ENCODE measurements around the gene SELENON. TPM values are rescaled to one million over a fixed set of nuclear protein-coding genes. Genes with fewer than 3 reads are reported as not detected.

SELENON gene
- total and polyA plus RNA-seq, 9 of the 15 experiments (the other 6 are each of a cell fraction or from before 2014, with no cell fraction given), result 0.43 to 26.7 (median 7.0) TPM

DNA sequence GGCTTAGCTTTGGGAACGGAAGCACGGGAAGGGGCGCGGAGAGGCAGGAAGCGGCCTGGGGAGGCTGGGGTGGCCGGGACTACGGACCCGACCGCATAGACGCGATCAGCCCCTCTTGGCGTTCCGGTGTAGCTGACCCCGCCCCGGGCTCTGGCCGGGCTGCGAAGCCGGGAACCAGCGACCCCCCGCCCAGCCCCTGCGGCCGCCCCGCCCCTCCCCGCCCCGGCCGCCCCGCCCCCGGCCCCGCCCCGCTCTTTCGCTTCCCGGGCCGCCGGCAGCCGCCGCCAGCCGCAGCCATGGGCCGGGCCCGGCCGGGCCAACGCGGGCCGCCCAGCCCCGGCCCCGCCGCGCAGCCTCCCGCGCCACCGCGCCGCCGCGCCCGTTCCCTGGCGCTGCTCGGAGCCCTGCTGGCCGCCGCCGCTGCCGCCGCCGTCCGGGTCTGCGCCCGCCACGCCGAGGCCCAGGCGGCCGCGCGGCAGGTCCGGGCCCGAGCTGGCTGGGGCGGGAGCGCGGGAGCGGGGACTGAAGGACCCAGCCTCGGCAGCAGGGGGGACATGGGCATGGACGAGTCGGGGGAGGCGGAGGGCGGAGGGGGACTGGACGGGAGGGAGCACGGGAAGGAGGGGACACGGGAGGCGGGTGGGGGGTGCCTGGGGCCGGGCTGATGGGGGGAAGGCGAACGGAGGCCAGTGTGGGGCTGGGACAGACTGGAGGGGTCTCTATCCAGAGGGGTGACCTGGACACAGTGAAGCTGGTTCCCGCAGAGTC lies at the start of gene SELENON (continued):
- TF ChIP-seq ZNF436 (CRISPR knock-in tag; IDR thresholded peaks at IDR 0.05), result no peak
- TF ChIP-seq ZNF76 (CRISPR knock-in tag; IDR thresholded peaks at IDR 0.05; ENCODE audit: borderline replicate concordance), result no peak
- TF ChIP-seq POLR2G (IDR thresholded peaks at IDR 0.05; ENCODE audit: low read depth, low read length), result peak; percentile 66
- TF ChIP-seq POLR2B (IDR thresholded peaks at IDR 0.05; ENCODE audit: low read depth, partially characterized antibody), result peak; percentile 26
- no peak for TF ChIP-seq ZNF311 (CRISPR knock-in tag; IDR thresholded peaks at IDR 0.05)
- TF ChIP-seq MAFK (IDR thresholded peaks at IDR 0.05; ENCODE audit: low read length), result no peak
- TF ChIP-seq RNF2 (IDR thresholded peaks at IDR 0.05), result no peak
- TF ChIP-seq E2F3 (CRISPR knock-in tag; IDR thresholded peaks at IDR 0.05), result no peak
- TF ChIP-seq TFAP4 (CRISPR knock-in tag; IDR thresholded peaks at IDR 0.05; ENCODE audit: borderline replicate concordance), result no peak
- TF ChIP-seq NFRKB (IDR thresholded peaks at IDR 0.05; ENCODE audit: low read depth), result no peak
- TF ChIP-seq ZSCAN29 (IDR thresholded peaks at IDR 0.05), result peak; percentile 98
- no peak for TF ChIP-seq NUFIP1 (IDR thresholded peaks at IDR 0.05; ENCODE audit: partially characterized antibody)
- TF ChIP-seq, protein P1, sequence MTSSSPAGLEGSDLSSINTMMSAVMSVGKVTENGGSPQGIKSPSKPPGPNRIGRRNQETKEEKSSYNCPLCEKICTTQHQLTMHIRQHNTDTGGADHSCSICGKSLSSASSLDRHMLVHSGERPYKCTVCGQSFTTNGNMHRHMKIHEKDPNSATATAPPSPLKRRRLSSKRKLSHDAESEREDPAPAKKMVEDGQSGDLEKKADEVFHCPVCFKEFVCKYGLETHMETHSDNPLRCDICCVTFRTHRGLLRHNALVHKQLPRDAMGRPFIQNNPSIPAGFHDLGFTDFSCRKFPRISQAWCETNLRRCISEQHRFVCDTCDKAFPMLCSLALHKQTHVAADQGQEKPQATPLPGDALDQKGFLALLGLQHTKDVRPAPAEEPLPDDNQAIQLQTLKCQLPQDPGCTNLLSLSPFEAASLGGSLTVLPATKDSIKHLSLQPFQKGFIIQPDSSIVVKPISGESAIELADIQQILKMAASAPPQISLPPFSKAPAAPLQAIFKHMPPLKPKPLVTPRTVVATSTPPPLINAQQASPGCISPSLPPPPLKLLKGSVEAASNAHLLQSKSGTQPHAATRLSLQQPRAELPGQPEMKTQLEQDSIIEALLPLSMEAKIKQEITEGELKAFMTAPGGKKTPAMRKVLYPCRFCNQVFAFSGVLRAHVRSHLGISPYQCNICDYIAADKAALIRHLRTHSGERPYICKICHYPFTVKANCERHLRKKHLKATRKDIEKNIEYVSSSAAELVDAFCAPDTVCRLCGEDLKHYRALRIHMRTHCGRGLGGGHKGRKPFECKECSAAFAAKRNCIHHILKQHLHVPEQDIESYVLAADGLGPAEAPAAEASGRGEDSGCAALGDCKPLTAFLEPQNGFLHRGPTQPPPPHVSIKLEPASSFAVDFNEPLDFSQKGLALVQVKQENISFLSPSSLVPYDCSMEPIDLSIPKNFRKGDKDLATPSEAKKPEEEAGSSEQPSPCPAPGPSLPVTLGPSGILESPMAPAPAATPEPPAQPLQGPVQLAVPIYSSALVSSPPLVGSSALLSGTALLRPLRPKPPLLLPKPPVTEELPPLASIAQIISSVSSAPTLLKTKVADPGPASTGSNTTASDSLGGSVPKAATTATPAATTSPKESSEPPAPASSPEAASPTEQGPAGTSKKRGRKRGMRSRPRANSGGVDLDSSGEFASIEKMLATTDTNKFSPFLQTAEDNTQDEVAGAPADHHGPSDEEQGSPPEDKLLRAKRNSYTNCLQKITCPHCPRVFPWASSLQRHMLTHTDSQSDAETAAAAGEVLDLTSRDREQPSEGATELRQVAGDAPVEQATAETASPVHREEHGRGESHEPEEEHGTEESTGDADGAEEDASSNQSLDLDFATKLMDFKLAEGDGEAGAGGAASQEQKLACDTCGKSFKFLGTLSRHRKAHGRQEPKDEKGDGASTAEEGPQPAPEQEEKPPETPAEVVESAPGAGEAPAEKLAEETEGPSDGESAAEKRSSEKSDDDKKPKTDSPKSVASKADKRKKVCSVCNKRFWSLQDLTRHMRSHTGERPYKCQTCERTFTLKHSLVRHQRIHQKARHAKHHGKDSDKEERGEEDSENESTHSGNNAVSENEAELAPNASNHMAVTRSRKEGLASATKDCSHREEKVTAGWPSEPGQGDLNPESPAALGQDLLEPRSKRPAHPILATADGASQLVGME (CRISPR knock-in tag; IDR thresholded peaks at IDR 0.05), result no peak
- TF ChIP-seq NR0B1 (IDR thresholded peaks at IDR 0.05; ENCODE audit: partially characterized antibody), result no peak
- peak; percentile 64; the same call in 1 of the 2 replicates for TF ChIP-seq RBFOX2 (IDR thresholded peaks at IDR 0.05; ENCODE audit: low read depth, low read length)
- TF ChIP-seq ZNF274 (IDR thresholded peaks at IDR 0.05; ENCODE audit: borderline replicate concordance, low read depth, low read length), result no peak
- TF ChIP-seq LCOR (CRISPR knock-in tag; IDR thresholded peaks at IDR 0.05), result 0 out of 2 replicates have a peak, but pooled peaks have one; percentile 4
- TF ChIP-seq ZNF212 (CRISPR knock-in tag; IDR thresholded peaks at IDR 0.05), result no peak
- TF ChIP-seq C11orf30 (IDR thresholded peaks at IDR 0.05; ENCODE audit: low read depth), result no peak
- no peak for TF ChIP-seq HNRNPLL (IDR thresholded peaks at IDR 0.05; ENCODE audit: low read depth, low read length, poor library complexity, severe bottlenecking)
- TF ChIP-seq BCL6 (CRISPR knock-in tag; IDR thresholded peaks at IDR 0.05), result no peak
- no peak for TF ChIP-seq ZNF324 (CRISPR knock-in tag; IDR thresholded peaks at IDR 0.05)
- TF ChIP-seq ZFP36 (IDR thresholded peaks at IDR 0.05; ENCODE audit: low read depth, low read length, partially characterized antibody), result no peak

Data from K562 (cell line).